HG03039 (cell line): ENCODE results near the gene TECTA.
"Not testable (repeated sequence)": the region's sequence is repeated elsewhere in the genome, so short reads cannot be mapped to it uniquely, and the experiment has no call there.

Source experiments
- ATAC-seq: cut with Tn5 transposase; IDR thresholded peaks from one replicate; pipeline ENCODE4 v1.9.1; 2021; ENCODE audit warnings: mild to moderate bottlenecking, moderate library complexity; ENCODE audit not compliant: unreplicated experiment

Gene TECTA

DNA sequence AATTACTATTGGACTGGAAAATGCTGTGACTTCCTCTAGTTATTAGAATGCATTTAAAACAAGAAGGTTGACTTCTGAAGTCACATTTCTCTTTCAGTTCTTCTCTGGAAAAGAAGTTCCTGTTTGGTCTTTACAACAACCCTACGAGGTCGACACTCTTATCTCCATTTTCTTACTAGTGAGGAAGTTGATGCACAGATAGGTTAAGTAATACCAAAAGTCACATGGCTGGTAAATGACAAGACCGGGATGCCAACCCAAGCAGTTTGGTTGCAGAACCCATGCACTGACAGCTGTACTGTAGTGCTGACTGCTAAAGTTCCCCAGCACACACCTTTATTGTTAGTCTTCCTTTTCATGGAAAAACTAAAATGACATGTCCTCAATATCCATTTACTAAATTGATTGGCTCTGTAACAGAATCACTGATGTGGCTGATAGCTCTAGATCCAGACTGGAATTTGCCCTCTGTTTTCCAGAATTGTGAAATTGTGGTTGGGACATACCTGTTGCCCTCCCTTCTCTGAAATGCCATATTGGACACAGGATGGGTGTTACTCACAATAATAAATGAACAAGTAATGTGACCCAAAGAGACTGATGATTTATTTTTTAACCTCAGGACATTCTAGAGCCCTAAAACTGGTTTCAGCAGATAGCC, 9.4 kb upstream of the TECTA start:
- no peak for ATAC-seq

DNA sequence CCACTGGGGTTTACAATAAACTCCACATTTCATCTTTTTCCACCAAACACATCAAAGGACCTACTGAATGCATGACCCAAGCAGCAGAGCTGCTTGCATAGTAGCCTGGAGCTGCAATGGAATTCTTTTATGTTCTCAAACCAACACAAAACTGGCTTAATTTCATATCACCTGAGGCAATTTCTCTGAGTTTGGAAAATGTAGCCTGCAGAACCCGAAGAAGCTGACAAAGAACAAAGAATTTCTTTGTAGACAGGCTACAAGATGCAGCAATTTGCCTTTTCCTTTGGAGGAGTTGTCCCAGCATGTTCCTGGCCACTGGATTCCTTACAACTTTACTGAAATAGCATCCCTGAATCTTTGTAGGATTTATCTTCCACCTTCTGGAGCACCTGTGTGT, 5.5 kb upstream of the TECTA start:
- ATAC-seq = no peak

DNA sequence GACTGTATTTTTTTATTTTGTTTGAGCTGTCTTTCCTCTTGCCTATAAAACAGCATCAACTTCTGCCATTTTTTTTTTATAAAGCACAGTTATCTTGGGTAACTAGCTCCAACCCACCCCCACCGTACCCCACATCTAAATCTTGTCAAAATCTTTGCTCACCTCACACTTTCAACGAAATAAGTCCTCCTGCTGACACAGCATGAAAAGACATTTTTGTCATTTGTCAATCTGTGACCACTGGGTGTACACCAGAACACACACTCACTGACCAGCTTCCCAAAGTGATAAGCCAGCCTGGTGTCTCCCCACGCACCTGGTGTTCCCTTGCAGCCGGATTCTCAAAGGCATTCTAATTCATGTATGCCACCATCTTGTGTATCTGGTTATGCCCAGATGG, 1.7 kb upstream of the TECTA start:
- ATAC-seq = no peak

DNA sequence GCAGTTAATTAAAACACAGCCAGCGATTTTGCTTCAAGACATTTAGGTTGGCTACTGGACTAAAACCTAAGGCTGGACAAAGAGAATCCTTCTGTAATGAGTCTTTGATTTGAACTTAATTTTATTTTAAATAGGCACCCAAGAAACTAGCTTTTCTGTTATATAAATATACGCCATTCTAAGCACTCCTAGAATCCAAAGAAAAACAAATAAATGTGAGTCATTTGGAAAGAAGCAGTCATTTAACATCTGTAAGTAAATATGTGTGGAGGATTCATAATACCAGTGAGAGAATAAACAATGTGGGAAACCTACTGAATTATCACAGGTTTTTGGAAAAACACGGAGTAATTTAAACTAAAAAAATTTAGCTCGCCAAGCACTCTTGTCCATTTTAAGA, 1.2 kb upstream of the TECTA start:
- no peak for ATAC-seq

DNA sequence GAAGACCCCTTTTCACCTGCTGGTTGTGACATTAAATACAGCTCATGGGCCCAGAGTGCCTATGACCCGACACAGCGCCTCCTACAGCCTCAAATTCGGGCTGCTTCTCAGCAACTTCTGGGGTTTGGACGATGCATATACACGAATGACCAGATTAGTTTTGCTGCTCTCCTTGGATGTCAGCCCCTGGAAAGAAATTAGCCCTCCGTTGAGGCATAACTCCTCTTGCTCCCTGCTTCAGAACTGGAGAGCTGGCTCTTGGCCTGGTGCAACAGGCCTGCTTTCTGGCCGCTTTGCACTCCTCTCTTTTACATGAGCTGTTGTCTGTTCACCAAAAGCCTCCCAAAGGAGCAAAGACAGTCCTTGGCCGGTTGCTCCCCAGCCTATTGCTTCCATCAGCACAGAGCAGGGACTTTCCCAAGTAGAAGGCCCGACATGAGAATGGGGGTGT, 3.3 kb downstream of the TECTA start:
- no peak for ATAC-seq

DNA sequence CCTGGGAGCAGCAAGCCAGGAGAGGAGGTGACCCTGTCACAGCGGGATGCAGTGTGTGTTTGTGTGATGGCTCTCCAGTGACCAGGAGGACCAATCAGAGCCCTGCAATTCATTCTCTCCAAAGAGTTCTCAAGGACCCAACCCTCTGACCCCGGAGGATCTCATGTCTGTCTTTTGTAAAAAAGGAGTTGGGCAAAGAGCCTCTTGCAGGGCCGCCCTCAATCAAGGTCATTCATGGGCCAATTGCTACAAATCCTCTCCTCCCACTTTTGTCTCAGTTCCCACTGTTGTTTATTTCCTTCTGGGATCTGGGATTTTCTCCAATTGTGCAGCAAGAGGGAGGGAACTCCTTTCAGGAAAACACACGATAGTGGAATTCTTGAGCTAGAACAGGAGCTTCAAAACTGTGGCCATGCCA, 4.0 kb downstream of the TECTA start:
- ATAC-seq = no peak

DNA sequence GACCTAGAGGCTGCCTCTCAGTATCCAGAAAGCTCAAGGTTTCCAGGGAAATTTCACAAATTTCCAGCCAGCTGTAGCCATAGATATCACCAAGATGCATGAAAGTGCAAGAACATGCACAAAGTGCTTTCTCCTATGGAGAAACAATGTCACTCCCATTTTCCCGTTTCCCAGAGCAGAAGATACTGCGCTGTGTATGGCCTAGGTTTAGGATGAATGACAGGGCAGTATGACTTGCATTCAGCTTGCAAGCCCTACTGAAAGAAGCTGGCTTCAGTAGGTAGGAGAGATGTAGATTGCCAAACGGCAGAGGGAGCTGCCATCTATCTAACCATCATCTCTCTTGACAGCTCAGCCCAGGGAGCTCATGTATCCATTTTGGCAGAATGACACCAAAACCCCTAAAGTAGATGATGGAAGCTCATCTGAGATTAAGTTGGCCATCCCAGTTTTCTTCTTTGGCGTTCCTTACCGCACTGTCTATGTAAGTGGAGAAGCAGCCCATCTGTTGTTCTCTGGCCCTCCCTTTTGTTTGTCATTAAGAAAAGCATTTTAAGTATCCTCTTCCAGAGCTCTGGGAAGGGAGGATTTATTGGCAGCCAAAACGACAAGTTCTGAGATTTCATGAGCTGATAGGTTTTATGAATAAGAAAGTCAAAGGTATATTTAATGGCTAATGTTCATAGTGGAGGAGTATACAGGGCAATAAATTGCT, 4.6 kb downstream of the TECTA start:
- ATAC-seq = no peak

DNA sequence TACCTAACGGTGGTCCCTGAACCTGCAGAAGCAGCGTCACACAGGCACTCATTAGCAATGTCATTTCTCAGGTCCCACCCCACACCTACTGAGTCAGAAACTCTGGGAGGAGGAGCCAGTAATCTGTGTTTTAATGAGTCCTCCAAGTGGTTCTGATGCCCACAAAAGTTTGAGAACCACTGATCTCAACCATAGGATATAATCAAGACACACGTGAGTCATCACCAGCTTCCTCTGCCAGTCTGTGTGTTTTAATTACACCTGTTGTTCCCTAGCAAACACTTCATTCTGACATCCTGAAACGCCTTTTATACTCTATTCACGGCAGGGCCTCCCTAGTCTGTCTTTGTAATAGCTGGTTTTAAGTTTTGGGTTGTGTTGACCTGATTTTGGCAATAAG, 5.8 kb downstream of the TECTA start:
- no peak for ATAC-seq

DNA sequence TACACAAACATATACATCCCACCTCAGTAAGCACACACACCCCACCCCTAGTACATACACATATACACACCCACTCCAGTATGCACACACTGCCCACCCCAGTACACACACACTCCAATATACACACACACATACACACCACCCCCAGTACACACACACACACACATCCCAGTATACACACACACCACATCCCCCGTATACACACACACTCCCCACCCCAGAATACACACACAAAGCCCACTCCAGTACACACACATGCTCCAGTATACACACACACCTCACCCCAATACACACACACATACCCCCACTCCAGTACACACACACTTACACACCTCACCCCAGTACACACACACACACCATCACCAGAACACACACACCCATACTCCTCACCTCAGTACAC, 7.4 kb downstream of the TECTA start:
- no peak for ATAC-seq

DNA sequence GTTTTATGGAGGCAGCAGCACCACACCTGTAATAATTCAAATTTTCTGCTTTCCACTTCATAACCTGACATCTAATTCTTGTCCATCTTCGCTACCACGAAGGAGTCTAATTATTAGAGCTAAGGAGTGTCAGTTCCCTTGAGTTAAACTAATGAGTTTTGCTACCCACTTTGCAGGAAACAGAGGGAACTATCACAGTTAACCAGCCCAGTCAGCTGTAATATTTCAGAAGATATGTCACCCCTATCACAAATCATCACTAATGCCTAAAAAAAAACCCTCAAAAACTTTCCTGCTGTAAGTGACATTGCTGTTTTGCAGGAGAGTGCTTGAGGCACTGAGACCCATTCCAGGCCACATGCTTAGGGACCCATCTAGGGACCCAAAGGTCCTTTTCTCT, 8.4 kb downstream of the TECTA start:
- ATAC-seq = no peak

DNA sequence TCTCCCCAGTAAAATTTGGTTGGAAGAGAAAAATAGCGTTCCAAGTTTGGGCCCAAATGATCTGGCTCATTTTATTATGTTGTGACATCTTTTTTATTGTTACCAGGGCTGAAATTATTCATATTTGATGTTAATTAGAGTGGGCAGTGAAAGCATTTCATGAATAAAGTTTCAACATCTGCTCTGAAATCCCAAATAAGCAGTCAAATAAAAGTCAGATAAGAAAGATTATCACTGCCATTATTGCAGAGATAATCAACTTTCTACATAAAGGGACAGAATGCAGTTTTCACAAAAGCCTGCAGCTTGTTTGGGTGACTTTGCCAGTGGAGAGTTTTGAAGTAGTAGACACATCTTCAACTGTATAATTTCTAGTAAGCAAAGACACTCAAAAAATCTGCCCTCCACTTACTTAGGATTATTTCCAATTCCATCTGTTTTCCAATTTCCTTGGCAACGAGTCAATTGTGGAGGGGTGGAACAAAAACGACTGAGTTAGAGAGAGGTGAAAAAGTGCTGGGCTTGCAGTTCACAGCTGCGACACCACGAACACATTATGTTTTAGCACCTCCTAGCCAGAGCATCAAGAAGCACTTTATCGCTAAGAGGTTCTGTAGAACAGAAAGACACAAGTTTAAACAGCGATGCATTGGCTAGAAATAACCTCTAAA, 9.0 kb downstream of the TECTA start:
- ATAC-seq = no peak

DNA sequence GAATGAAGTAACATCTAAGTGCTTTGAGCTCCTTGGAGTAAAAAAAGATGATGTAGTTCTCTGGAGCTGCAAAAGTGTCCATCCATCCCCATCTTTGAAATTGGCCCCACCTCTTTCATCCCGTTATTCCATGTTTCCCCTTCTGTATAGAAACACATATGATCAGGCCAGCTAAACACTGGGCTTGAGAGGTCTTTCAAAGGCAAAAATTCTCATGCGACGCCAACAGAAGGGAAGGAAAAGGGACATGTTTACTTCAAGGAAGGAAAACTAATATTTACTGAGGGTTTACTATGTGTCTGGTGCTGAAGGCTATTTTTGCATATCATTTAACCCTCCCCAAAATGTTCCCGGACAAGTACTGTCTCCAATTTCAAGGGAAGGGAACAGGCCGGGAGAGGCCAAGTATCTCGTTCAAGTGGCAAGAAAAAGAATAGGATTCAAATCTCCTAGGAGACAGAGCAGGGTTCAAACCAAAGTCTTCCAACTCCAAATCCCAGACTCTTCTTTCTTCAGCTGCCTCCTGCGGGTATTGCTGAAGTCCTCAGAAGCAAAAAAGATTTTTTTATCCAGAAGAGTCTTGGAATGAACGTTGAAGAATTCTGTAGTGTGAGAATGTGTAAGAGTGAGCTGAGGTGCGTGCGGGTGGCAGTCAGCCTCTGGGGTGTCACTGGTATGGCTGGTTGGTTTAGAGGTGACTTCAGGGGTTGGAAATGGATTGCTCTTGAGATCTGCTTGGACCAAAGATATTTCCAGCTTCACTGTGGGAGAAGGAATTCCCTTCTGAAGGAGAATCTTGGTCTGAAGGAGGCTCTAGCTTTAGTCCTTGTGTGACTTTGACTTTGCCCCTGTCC, 10.1 kb downstream of the TECTA start:
- ATAC-seq = no peak

DNA sequence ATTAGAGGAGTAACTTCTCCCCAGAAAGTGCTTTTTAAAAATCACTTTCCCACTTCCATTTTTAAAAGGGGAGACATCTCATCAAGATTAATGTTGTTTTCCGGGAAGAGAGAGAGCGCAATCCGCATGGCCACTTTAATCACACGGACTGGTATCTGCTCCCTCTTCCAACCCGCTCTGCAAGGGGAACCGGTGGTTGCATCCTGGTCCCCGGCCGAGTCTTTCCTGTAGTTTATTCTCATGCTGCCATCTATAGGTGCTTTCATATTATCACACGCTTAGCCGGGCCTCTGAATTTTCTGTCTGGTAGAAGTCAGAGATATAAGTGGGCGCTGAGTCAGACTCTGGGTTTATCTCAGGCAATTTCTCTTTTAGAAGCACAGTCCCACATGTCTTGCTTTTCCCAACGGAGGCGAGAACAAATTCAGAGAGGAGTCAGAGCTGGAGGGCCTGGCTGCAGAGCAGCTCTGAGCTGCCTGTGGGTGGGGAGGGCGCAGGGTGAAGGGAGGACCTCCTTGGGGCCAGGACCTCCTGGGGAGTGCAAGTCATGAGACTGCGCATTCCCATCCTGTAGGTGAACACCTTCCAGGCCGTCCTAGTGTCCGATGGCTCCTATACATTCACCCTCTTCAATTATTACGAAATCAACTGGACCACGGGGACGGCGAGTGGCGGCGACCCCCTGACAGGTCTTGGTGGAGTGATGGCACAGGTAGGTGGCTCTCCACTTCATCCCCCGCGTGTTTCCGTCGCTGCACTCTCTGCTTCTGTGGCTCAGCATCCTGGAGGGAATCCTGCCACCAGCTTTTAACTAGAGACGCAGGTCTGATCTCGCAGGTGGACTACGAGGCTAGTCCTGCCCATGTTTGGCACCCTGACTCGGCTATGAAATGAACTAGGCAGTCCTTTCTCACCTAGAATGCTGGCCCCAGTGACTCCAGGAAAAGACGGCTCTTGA, 11.7 kb downstream of the TECTA start:
- no peak for ATAC-seq

DNA sequence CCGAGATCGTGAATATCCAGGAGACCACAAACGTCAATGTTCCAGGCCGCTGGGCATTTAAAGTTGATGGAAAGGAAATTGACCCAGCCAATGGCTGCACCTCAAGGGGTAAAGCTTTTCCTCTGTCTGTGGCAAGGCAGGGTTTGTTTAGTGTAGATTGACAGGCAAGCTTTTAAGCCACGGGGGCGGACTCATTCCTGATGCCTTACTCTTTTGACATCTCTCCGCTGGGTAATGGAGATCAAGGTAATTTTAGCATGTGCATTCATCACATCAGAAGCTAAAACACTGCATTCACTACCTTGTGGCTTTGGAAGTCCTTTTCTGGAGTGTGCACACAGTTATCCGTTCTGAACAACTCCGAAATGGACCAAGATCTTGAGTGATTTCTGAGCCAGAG, 12.6 kb downstream of the TECTA start:
- ATAC-seq = no peak

DNA sequence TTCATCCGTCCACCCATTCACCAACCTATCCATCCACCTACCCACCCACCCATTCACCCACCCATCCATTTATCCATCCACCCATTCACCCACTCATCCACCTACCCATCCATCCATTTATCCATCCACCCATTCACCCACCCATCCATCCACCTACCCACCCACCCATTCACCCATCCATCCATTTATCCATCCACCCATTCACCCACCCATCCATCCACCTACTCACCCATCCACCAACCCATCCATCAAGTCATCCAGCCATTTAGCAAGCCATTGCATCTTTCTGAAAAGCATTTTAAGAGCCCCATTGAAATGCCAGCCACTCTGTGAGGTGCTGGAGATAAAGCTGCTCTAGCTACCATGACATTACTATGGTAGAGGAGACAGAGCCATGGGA, 14.0 kb downstream of the TECTA start:
- not testable (repeated sequence) for ATAC-seq

DNA sequence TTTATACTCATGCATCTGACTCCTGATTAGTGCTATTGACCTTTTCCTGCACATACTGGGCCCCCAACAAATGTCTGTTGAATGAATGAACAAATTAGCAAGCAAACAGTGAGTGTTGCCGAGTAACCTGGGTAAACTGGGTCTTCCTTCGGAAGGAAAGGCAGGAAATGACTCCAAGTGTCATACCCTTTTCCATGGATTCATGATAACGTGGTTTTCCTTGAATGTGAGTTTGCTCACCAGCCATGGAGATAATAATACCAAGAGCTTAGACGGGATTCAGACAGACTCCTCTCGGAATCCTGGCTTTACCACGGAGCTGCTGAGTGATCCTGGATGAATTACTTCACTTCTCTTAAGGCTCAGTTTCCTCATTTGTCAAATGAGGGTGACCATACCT, 16.7 kb downstream of the TECTA start:
- no peak for ATAC-seq

DNA sequence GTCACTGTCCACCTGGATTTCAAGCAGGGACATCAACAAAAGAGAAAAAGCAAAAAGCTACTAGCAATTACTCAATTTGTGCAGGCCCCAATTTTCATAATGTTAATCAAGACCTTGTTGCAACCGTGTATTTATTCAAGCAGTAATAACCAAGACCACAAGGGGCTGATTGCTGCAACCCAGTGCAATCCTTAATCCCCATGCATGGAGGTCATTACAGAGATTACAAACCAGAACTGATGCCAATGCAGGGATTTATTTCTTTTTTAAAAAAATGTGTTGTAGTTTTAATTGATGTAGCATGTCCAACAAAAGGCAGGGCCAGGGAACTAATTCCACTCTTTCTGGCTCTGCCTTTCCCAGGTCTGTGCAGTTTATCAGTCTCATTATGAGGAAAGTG, 18.4 kb downstream of the TECTA start:
- ATAC-seq = no peak

DNA sequence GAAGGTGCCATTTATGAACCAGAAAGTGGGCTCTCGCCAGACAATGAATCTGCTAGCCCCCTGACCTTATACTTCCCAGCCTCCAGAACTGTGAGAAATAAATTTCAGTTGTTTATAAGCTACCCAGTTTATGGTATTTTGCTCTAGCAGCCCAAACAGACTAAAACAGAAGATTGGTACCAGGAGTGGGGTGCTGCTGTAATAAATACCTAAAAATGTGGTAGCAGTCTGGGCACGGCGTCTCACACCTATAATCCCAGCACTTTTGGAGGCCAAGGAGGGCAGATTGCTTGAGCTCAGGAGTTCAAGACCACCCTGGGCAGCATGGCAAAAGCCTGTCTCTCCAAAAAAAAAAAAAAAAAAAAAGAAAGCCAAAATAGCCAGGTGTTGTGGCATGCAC, 21.3 kb downstream of the TECTA start:
- ATAC-seq = no peak

DNA sequence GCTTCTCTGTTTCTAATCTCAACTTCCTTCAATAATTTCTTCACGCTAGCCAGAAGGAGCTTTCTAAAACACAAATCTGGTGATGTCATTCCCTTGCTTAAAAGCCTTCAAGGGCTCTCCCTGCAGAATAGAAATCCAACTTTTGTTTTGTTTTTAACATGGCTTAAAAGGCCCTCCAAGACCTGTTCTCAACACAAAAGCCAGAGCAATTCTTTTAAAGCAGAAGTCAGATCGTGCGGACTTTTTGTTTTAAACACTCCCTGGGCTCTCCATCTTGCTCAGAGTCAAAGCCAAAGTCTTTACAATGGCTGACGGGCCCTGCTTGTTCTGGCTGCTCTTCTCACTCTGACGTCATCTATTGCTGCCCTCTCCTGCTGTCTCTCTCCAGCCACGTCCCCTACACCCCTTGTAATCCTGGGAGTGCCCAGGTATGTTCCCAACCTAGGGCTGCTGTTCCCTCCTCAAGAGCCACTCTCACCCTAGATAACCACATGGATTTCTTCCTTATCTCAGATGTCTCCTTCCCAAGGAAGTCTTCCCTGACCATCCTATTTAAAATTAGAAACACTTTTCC, 22.5 kb downstream of the TECTA start:
- no peak for ATAC-seq

DNA sequence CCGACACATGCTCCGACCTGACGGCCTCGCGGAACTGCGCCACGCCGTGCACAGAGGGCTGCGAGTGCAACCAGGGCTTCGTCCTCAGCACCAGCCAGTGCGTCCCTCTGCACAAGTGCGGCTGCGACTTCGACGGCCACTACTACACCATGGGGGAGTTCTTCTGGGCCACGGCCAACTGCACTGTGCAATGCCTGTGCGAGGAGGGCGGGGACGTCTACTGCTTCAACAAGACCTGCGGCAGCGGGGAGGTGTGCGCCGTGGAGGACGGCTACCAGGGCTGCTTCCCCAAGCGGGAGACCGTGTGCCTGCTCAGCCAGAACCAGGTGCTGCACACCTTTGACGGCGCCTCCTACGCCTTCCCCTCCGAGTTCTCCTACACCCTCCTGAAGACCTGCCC, 26.8 kb downstream of the TECTA start:
- ATAC-seq = no peak
